Cardiac fibroblast (primary cell): ENCODE measurements around the gene HEATR5B.

ENCODE experiments used
- DNase-seq, 2 donors: peaks; one replicate each; pipeline versions ENCODE4 v3.0.0 to v3.0.0-alpha.2; 2010; ENCODE audit warnings: low read depth in 2 of 2
- H3K4me3 ChIP-seq, 2 donors: replicated peaks in 1 of 2; 1 replicate in 1 of 2; 2 replicates in 1 of 2; pipeline ENCODE4 v1.5.1; 2011; ENCODE audit warnings: low read depth in 2 of 2, low read length in 2 of 2, mild to moderate bottlenecking in 2 of 2, moderate library complexity in 1 of 2
- TF ChIP-seq, protein P1 (sequence below): IDR thresholded peaks from one replicate; pipeline ENCODE4 v1.5.1; 2011; ENCODE audit warnings: low read depth, mild to moderate bottlenecking, low read length, inconsistent platforms

HEATR5B gene

GRCh38 chr2:36964496-36965058, 119.6 kb downstream of the HEATR5B start:
- DNase-seq, result no peak
- peak overlapping the region in 1 of 2 donors; percentile 81 for H3K4me3 ChIP-seq
- TF ChIP-seq, protein P1, sequence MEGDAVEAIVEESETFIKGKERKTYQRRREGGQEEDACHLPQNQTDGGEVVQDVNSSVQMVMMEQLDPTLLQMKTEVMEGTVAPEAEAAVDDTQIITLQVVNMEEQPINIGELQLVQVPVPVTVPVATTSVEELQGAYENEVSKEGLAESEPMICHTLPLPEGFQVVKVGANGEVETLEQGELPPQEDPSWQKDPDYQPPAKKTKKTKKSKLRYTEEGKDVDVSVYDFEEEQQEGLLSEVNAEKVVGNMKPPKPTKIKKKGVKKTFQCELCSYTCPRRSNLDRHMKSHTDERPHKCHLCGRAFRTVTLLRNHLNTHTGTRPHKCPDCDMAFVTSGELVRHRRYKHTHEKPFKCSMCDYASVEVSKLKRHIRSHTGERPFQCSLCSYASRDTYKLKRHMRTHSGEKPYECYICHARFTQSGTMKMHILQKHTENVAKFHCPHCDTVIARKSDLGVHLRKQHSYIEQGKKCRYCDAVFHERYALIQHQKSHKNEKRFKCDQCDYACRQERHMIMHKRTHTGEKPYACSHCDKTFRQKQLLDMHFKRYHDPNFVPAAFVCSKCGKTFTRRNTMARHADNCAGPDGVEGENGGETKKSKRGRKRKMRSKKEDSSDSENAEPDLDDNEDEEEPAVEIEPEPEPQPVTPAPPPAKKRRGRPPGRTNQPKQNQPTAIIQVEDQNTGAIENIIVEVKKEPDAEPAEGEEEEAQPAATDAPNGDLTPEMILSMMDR, result no peak

GRCh38 chr2:36963734-36964133, 120.4 kb downstream of the HEATR5B start:
- H3K4me3 ChIP-seq, result no peak overlapping the region
- DNase-seq, result no peak
- TF ChIP-seq, protein P1, result no peak

DNA sequence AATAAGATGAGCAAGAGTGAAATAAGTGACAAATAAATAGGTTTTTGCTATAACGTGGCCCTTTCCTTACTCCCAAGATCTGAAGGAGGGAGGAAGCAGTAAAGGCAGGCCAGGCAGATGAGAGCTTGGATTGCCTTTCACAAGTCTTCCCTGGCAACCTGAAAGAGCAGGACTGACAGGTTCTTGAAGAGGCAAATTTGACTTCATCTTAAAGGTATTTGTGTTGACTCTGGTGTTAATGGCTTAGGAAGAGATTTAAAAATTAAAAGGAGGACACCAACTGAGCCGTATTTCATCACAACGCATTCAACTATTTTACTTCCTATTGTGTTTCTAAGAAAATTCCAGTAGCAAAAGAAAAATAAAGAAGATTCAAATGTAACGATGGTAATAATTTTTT, 121.1 kb downstream of the HEATR5B start:
- DNase-seq, result no peak
- TF ChIP-seq, protein P1, result no peak
- no peak overlapping the region for H3K4me3 ChIP-seq

GRCh38 chr2:36960773-36961172, 123.4 kb downstream of the HEATR5B start:
- H3K4me3 ChIP-seq, result no peak overlapping the region
- TF ChIP-seq, protein P1, result no peak
- no peak for DNase-seq

DNA sequence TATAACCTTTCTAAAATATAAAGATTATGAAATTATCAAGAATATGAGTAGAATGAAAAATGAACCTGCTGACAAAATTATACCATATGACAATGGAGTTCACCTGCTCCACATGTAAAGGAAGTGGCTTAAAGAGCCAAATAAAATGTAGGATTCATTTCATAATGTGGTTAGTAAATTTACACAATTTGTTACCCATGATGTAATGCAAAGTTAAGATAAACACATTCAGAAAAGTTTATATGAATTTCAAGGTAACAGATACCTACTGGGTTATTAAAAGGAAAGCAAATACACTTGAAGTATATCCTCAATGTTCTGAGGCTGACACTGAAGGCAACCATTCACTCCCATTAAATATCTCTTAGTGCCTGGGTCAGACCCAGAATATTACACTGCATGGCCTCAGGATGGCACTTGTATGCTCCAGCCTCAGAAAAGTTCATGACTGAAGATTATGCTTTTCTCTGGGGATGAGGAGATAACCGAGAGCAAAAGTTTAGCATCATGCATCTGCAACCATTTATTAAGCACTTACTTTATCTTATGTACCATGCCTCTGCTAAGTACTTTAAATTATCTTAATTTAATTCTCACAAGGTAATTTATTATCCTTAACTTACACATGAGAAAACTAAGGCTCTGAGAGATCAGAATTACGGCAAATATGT, 124.0 kb downstream of the HEATR5B start:
- TF ChIP-seq, protein P1, result no peak
- no peak overlapping the region for H3K4me3 ChIP-seq
- DNase-seq, result no peak

GRCh38 chr2:36954977-36955607, 129.1 kb downstream of the HEATR5B start:
- no peak for DNase-seq
- no peak overlapping the region for H3K4me3 ChIP-seq
- TF ChIP-seq, protein P1, result no peak
